GM12891 (cell line): Measurements from ENCODE around the gene TCN1.

ENCODE experiments used
- POLR2A ChIP-seq: IDR thresholded peaks from 2 replicates; pipeline ENCODE4 v1.6.1; 2011; ENCODE audit warnings: low read depth, low read length, control low read depth
- POLR2AphosphoS5 ChIP-seq: IDR thresholded peaks from 2 replicates; pipeline ENCODE4 v1.6.1; 2011; ENCODE audit warnings: low read depth, low read length, control low read depth
- SPI1 ChIP-seq: IDR thresholded peaks from 2 replicates; pipeline ENCODE4 v1.6.1; 2011; ENCODE audit warnings: low read depth, low read length, control low read depth
- TAF1 ChIP-seq: IDR thresholded peaks from 2 replicates; pipeline ENCODE4 v1.6.1; 2011; ENCODE audit warnings: low read depth, low read length, control low read depth

DNA sequence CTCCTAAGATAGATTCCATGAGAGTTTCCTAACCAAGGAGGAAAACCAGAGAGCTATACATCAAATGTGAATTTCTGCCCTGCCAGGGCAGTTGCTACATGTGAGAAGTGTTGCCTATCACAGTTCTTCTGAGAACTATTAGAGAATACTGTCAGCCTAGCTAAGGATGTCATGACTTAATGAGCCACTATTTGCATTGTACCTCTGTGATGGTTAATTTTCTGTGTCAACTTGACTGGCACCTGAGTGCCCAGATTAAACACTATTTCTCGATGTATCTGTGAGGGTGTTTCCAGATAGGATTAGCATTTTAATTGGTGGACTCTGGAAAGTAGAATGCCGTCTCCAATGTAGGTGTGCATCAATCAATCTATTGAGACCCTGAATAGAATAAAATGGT is 1.7 kb upstream of the TCN1 start:
- no peak for TF ChIP-seq POLR2AphosphoS5
- TF ChIP-seq POLR2A, result no peak
- TF ChIP-seq TAF1, result no peak
- no peak for TF ChIP-seq SPI1
